Epithelial cell of prostate (primary cell): ENCODE data around the gene TRAPPC14.

Source experiments
- DNase-seq: peaks from one replicate; pipeline ENCODE4 v3.0.0-alpha.2; 2011; ENCODE audit warnings: low read depth, low spot score
- H3K27ac ChIP-seq: fragments of 450-650 bp; 2 replicates; pipeline ENCODE4 v1.5.1; 2017; ENCODE audit warnings: mild to moderate bottlenecking

Gene TRAPPC14

GRCh38 chr7:100175296-100175935 is 16.9 kb upstream of the TRAPPC14 start:
- no peak for DNase-seq
- no peak overlapping the region for H3K27ac ChIP-seq

DNA sequence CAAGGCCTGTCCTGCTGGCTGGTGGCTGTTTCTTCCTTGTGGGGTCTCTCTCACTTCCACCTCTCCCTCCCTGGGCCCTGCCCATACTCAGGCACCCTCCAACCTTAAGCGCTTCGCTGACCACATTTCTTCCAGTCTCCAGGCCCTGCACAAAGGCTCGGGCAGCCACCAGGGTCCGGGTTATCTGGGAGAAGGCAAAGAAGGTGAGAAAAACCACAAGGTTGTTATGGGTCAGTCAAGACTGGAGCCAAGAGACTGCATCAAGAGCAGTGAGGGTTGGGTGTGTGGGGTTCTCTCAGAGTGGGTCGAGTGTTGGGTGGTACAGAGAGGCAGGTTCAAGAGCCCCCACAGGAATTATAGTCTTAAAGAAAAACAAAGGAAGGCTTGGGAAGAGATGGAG is 16.1 kb upstream of the TRAPPC14 start:
- no peak overlapping the region for H3K27ac ChIP-seq
- no peak for DNase-seq

GRCh38 chr7:100173806-100174495 is 15.4 kb upstream of the TRAPPC14 start:
- DNase-seq = no peak
- no peak overlapping the region for H3K27ac ChIP-seq

- DNase-seq = no peak
- H3K27ac ChIP-seq = no peak overlapping the region
Measured at GRCh38 chr7:100171840-100172239, 13.3 kb upstream of the TRAPPC14 start.

- H3K27ac ChIP-seq = no peak overlapping the region
- DNase-seq = no peak
Measured at GRCh38 chr7:100171087-100171681, 12.7 kb upstream of the TRAPPC14 start.

DNA sequence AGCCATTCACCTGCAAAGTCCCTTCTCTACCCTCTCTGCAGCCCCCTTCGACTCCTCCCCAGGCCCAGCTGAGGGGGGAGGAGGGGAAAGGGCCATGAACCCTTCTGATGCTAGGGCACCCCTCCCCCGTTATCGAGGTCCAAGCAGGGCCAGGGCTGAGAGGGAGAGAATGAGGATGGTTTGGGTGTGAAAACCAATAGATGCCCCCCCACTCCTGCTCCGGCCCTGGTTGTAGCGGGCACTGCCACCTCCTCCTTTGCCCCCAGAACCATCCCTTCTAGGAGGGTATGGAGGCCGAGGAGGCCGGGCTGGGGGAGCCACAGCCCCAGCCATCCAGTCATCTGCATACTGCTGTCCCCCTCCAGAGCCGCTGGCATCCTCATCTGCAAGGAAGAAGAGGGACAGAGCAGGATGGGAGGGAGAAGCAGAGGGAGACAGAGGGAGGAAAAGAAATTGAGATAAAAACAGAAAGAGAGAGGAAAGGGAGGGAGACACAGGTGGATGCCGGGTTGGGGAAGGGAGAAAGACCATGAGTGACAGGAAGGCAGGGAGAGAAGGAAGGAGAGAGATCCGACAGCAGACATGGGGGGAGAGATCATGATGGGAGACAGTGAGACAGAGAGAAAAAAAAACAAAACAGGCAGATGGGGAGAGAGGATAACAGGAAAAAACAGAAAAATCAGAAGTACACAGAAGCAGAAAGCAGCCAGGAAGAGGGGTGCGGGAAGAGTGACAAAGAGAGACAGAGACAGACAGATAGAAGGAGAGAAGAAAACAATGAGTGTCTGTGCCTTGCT is 11.8 kb upstream of the TRAPPC14 start:
- no peak for DNase-seq
- H3K27ac ChIP-seq = no peak overlapping the region

GRCh38 chr7:100169147-100169850 is 10.8 kb upstream of the TRAPPC14 start:
- no peak for DNase-seq
- H3K27ac ChIP-seq = no peak overlapping the region

GRCh38 chr7:100167912-100168323 is 9.4 kb upstream of the TRAPPC14 start:
- DNase-seq = no peak
- H3K27ac ChIP-seq = no peak overlapping the region

GRCh38 chr7:100166970-100167911 is 8.7 kb upstream of the TRAPPC14 start:
- no peak overlapping the region for H3K27ac ChIP-seq
- DNase-seq = no peak

GRCh38 chr7:100166317-100166940 is 7.9 kb upstream of the TRAPPC14 start:
- no peak overlapping the region for H3K27ac ChIP-seq
- DNase-seq = no peak

DNA sequence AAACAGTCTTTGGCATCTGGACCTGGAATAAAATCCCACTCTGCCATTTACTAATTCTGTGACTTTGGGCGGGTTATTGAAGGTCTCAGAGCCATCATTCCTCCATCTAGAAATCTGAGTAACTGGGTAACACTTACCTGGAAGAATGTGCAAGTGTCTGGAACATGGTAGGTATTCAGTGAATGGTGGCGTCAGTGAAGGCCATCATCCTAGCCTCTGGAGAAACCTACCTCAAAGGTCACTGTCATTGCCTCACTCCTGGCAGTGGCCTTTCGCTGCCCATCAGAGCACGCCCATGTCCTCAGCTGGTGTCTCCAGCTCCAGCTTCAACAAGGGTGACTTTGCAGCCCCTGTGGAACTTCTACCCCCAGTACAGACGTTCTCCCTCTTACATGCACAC is 5.3 kb upstream of the TRAPPC14 start:
- DNase-seq = no peak
- no peak overlapping the region for H3K27ac ChIP-seq

GRCh38 chr7:100163006-100163531 is 4.5 kb upstream of the TRAPPC14 start:
- no peak overlapping the region for H3K27ac ChIP-seq

GRCh38 chr7:100160067-100160466 is 1.5 kb upstream of the TRAPPC14 start:
- DNase-seq = no peak
- no peak overlapping the region for H3K27ac ChIP-seq

More at GRCh38 chr7:100163006-100163531, 4.5 kb upstream of the TRAPPC14 start:
- peak; percentile 40 for DNase-seq

DNA sequence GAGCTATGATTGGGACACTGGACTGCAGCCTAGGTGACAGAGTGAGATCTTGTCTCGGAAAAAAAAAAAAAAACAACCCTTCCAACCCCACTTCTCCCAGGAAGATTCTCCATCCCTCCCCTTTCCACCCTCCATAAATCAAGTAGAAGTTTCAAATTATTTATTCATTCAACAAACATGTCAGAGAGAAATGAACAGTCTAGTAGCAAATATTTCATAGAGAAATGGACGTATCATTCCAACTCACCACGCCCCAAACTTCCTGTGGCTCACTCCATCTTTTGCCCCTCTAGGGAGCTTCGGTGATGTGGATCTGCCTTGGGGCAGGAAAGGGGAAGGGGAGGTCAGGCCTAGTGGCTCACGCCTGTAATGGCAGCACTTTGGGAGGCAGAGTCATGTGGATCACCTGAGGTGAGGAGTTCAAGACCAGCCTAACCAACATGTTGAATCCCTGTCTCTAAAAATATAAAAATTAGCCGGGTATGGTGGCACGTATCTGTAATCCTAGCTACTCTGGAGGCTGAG is 638 bp upstream of the TRAPPC14 start:
- no peak for DNase-seq
- peak overlapping the region; percentile 77 for H3K27ac ChIP-seq

GRCh38 chr7:100157334-100158228 is 942 bp downstream of the TRAPPC14 start:
- peak overlapping the region; percentile 77 for H3K27ac ChIP-seq

GRCh38 chr7:100157069-100157333 is 1.5 kb downstream of the TRAPPC14 start:
- H3K27ac ChIP-seq = peak overlapping the region; percentile 77
- no peak for DNase-seq

More at GRCh38 chr7:100157334-100158228, 942 bp downstream of the TRAPPC14 start:
- peak; percentile 31 for DNase-seq

- no peak for DNase-seq
- no peak overlapping the region for H3K27ac ChIP-seq
Measured at GRCh38 chr7:100156331-100157068, 2.0 kb downstream of the TRAPPC14 start.
